Uterus (tissue), 2 donors: ENCODE data around the gene S100A16.

Experiments used
- CTCF ChIP-seq, 4 experiments: fragments of 200-600 bp in 2 of 4; fragments of 450-650 bp in 2 of 4; sonication (generic) in 2 of 4; IDR thresholded peaks; one replicate each; pipeline ENCODE4 v1.5.1; 2016 to 2019; ENCODE audit warnings: antibody characterized with exemption in 4 of 4, mild to moderate bottlenecking in 2 of 4, moderate library complexity in 1 of 4
- POLR2A ChIP-seq, 2 donors: fragments of 450-650 bp; IDR thresholded peaks; one replicate each; pipeline ENCODE4 v1.6.1; 2016; ENCODE audit warnings: antibody characterized with exemption in 2 of 2, mild to moderate bottlenecking in 1 of 2, moderate library complexity in 1 of 2

- TF ChIP-seq CTCF (IDR thresholded peaks at IDR 0.05) (no peak), POLR2A (IDR thresholded peaks at IDR 0.05) (no peak)
Observed at GRCh38 chr1:153577138-153577537, 35.8 kb downstream of the S100A16 start.
